GM18867 (cell line): ENCODE data around the gene DHH.
"Not testable (repeated sequence)": the region's sequence is repeated elsewhere in the genome, so short reads cannot be mapped to it uniquely, and the experiment has no call there.

ENCODE experiments used
- ATAC-seq: cut with Tn5 transposase; IDR thresholded peaks from one replicate; pipeline ENCODE4 v1.9.1; 2021; ENCODE audit warnings: mild to moderate bottlenecking, moderate library complexity; ENCODE audit not compliant: unreplicated experiment

DHH gene

DNA sequence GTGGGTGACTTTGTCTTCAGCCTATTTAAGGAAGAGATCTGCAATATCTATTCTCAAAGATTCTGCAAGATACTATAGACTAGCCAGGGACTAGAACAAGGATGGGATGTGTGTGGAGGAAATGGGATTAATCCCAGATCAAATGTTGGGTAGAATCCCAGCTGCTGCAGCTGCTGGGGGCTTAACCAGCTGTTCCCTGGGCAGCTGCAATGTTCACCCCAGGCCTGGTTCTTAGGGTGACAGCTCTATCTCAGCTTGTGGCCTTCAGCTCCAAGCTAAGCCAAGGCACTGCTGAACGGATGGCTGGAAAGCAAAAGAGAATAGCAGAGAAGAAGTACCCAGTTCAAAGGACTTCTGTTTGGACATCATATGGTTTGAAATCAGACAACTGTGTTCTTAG is 14.8 kb downstream of the DHH start:
- ATAC-seq: no peak

GRCh38 chr12:49070971-49071370 is 23.6 kb downstream of the DHH start:
- no peak for ATAC-seq

- peak; percentile 98 for ATAC-seq
These were observed 24.9 kb downstream of the DHH start, which contains the start of gene RHEBL1 for GRCh38 chr12:49069507-49070346. RHEBL1 (minus strand) TSS chr12:49069979; CDS start chr12:49069785, 194 bp downstream.

DNA sequence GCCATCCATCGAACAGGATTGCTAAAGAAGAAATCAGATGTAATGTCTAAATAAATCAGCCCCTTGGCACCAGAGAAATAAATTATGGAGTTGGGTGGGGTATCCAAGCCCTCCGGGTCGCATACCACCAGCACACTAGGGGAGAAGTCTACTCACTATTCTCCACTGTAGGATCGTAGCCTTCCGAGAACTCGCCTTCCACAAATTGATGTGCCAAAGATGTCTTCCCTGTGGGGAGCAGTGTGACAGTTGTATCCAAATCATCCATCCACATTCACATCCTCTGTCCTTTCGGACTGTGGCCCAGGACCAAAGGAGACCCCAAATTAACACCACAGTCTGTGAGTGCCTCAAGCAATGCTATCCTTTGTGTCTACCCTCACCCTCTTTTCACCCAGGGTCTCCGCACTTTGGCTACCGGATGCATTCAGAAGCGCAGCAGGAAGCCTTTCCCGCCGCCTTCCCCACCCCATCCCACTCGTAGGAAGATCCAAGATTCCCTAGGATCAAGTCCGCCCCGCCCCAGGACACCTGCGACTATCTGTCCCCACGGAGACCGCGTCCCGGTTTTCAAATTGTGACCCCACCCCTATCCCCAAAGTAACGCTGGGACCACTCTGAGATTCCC is 25.6 kb downstream of the DHH start:
- no peak for ATAC-seq

GRCh38 chr12:49066120-49066519 is 28.5 kb downstream of the DHH start:
- ATAC-seq: no peak

DNA sequence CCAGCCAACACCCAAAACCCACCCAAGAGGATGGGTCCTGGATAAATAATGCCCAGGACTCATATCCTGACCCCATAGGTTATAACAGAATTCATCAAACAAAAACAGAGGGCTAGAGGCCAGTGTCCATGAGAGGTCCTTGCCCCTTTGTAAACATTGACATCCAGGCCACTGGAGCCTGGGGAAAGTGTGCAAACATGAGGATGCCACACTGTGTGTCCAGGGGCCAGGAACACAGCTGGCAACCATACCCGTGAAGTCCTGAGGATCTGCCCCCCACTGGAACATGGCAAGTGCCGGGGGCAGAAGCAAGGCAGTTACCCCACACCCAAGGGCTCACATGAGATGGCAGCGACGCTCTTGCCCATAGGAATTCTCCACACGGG is 29.8 kb downstream of the DHH start:
- ATAC-seq: no peak

DNA sequence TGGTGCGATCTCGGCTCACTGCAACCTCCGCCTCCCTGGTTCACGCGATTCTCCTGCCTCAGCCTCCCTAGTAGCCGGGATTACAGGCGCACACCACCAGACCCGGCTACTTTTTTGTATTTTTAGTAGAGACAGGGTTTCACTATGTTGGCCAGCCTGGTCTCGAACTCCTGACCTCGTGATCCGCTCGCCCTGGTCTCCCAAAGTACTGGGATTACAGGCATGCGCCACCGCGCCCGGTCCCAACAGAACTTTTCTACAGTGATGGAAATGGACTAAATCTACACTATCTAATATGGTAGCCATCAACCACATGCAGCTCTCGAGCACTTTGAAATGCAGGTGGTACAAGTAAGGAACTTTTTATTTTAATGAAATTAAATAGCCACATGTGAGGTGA is 32.7 kb downstream of the DHH start:
- ATAC-seq: not testable (repeated sequence)

DNA sequence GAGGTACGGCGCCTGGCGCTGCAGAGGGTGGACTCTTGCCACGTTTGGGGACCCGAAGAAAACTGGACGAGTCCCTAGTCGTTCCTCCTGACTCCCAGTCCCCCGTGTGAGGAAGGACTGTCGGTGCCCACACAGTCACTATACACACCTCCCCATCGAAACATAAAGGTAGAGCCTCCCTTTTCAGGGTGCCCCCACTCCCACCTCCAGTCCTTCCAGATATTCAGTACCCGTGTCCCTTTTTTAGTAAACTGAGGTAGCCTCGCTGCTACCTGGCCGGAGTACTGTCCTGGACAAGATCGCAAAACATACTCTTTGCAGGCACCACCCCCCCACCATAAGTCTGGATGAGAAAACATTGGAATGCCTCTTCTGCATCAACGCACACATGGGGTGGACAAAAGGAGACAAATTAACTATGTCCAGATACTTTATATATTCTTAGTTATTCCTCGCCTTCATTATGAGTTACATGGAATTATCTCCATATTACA is 33.4 kb downstream of the DHH start:
- no peak for ATAC-seq

GRCh38 chr12:49060237-49061156 is 34.1 kb downstream of the DHH start, which contains the start of gene KMT2D:
KMT2D (minus strand) TSS chr12:49060794; CDS start chr12:49055324, 5,470 bp downstream.
- peak; percentile 48 for ATAC-seq

DNA sequence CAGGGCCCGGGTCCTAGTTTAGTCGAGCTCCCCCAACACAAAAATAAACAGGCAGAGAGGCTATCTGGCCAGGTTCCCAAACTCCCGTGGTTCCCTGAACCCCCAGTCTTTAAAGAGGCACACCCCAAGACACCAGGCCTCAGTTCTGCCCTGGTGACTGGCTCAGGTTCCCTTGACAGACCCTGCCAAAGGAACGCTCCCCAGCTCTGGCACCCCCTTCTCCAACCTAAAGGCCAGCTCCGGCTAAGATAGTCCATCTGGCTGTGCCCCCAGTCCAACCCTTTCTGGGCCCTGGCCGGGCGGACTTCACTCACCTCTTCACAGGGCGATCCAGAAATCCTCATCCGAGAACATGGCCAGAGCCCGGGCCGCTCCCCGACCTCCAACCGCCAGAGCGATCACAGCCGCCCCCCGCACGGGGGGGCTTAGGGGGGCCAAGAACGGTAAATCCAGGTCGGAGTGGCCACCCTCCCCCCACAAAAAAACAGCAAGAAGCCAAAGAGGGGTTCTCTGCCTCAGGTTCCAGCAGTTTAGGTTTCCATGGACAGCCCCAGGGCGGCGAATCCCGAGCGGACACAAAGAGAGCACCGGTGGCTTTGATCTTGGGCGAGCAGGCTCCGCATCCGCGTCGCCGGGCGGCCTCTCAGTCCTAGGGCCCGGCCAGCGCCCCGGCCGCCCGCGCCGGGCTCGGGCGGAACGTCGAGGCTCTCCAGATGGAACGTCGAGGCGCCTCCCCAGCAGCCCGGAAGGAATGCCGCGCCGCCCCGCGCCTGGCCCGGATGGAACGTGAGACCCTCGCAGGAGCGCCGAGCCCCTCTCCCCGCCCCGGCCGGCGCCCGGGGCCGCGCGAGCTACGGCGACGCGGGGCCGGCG is 35.1 kb downstream of the DHH start:
- peak; percentile 20 for ATAC-seq

- ATAC-seq: no peak
These were observed 35.6 kb downstream of the DHH start for GRCh38 chr12:49059045-49059298.

DNA sequence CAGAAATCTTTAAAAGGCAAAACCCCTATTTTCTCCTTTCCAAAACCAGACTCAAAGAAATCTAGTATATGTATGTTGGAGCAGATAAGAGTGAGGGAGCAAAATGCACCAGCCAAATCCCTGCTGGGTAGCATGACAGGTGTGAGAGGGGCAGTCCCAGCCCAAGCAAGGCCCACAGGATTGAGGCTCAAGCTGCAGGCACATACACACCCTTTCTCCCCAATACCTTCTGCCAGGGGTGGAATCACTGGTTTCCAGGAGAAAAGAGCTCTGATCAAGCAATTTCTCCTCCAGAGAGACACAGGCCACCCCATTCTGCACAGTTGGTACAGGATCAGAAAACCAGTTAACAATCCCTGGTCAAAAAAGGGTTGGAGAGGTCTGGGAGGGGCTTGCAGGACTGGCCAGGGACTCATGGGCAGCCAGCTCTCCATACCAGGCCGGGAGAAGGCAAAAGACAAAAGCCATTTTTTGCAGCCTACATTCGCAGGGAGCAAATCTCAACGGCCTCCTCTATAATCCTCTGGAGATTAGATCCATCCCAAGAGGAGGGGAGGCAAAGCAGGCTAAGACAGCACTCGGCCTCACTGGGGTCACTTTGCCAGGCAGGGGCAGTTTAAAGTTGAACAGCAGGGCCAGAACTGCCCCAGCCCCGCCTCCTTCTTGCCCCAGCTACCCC is 36.1 kb downstream of the DHH start:
- no peak for ATAC-seq

- ATAC-seq: no peak
These were observed 36.7 kb downstream of the DHH start for GRCh38 chr12:49057888-49058287.

- peak; percentile 62 for ATAC-seq
These were observed 38.4 kb downstream of the DHH start for GRCh38 chr12:49055978-49056754.

GRCh38 chr12:49055092-49055491 is 39.5 kb downstream of the DHH start:
- ATAC-seq: no peak

GRCh38 chr12:49054524-49054923 is 40.1 kb downstream of the DHH start:
- no peak for ATAC-seq

GRCh38 chr12:49054096-49054495 is 40.5 kb downstream of the DHH start:
- ATAC-seq: no peak

GRCh38 chr12:49052451-49053208 is 42.0 kb downstream of the DHH start:
- ATAC-seq: no peak
